Immature natural killer cell (primary cell): ENCODE results near the gene AMIGO2. TPM values are rescaled to one million over a fixed set of nuclear protein-coding genes. Genes with fewer than 3 reads are reported as not detected.
"Not testable (repeated sequence)": the region's sequence is repeated elsewhere in the genome, so short reads cannot be mapped to it uniquely, and the experiment has no call there.

Source experiments
- DNase-seq, 3 donors: peaks; one replicate each; pipeline ENCODE4 v3.0.0; 2022; ENCODE audit warnings: mixed read lengths in 1 of 3
- H3K27ac Mint-ChIP-seq, 6 donors: one replicate each; pipeline ENCODE4 v1.8.0; 2020; ENCODE audit warnings: mixed read lengths in 6 of 6, mild to moderate bottlenecking in 5 of 6, inconsistent platforms in 4 of 6, moderate library complexity in 3 of 6
- H3K27me3 Mint-ChIP-seq, 3 donors: one replicate each; pipeline ENCODE4 v1.8.0; 2020 to 2021; ENCODE audit warnings: low read depth in 3 of 3, mild to moderate bottlenecking in 3 of 3, mixed read lengths in 3 of 3, moderate library complexity in 3 of 3, inconsistent platforms in 1 of 3
- H3K36me3 Mint-ChIP-seq, 3 donors: one replicate each; pipeline ENCODE4 v1.8.0; 2020; ENCODE audit warnings: mixed read lengths in 3 of 3, inconsistent platforms in 2 of 3, mild to moderate bottlenecking in 2 of 3
- H3K4me1 Mint-ChIP-seq, 2 donors: one replicate each; pipeline ENCODE4 v1.8.0; 2020; ENCODE audit warnings: inconsistent platforms in 2 of 2, mild to moderate bottlenecking in 2 of 2, mixed read lengths in 2 of 2, moderate library complexity in 1 of 2
- H3K4me3 Mint-ChIP-seq, 5 donors: one replicate each; pipeline ENCODE4 v1.8.0; 2020; ENCODE audit warnings: mild to moderate bottlenecking in 5 of 5, mixed read lengths in 5 of 5, inconsistent platforms in 3 of 5, moderate library complexity in 3 of 5
- H3K9me3 Mint-ChIP-seq, 6 donors: one replicate each; pipeline ENCODE4 v1.8.0; 2020; ENCODE audit warnings: mild to moderate bottlenecking in 6 of 6, mixed read lengths in 6 of 6, inconsistent platforms in 4 of 6, moderate library complexity in 3 of 6
- polyA plus RNA-seq, 3 donors: library from polyadenylated mRNA; unstranded; fragments of 300-500 nt; fragmentation: Illumina TruSeq; gene quantifications; one replicate each; pipeline ENCODE4 v1.2.3, GENCODE V29; 2021

AMIGO2 gene
- 10 to 100 TPM in 2 of 3 donors, 1 to 10 TPM in 1; 6.5 to 13.3 (median 12.9) TPM for polyA plus RNA-seq

- Mint-ChIP-seq H3K27ac (peak within 1 kb of the TSS; percentile 92 to 99 (median 96)), H3K27me3 (peaks cover 5 to 13% (median 7%) of the 10 kb centered on the region in 3 donors), H3K4me1 (peaks cover 60 to 68% of the 10 kb centered on the region in 2 donors), H3K4me3 (peak within 1 kb of the TSS; percentile 95 to 99 (median 97)), H3K9me3 (no peaks in the 10 kb centered on the region), H3K36me3 (peaks cover 0 to 5% (median 0%) of the 10 kb centered on the region in 3 donors)
- peak; percentile 52 to 63 (median 62) for DNase-seq
Observed at GRCh38 chr12:47079468-47079980, at the start of gene AMIGO2, which contains the start of gene PCED1B. Gene AMIGO2 (minus strand): TSS chr12:47079959. CDS start chr12:47079002, 957 bp downstream. Gene PCED1B (plus strand): TSS chr12:47079621. CDS start chr12:47235064, 155,443 bp downstream.

- no peaks in the 10 kb centered on the region for H3K9me3 Mint-ChIP-seq
- peaks cover 9 to 17% (median 12%) of the 10 kb centered on the region in 3 donors for H3K36me3 Mint-ChIP-seq
- no peaks in the 10 kb centered on the region for H3K27me3 Mint-ChIP-seq
- H3K27ac Mint-ChIP-seq = no peak overlapping the region
- H3K4me3 Mint-ChIP-seq = no peak overlapping the region
- DNase-seq = no peak
- H3K4me1 Mint-ChIP-seq = peaks cover 0 to 8% of the 10 kb centered on the region in 2 donors
Observed at GRCh38 chr12:47126246-47126645, 46.5 kb upstream of the AMIGO2 start.

GRCh38 chr12:47124451-47124850, 44.7 kb upstream of the AMIGO2 start:
- Mint-ChIP-seq H3K9me3 (no peaks in the 10 kb centered on the region), H3K4me3 (no peak overlapping the region), H3K27me3 (no peaks in the 10 kb centered on the region), H3K4me1 (peaks cover 0 to 8% of the 10 kb centered on the region in 2 donors), H3K36me3 (peaks cover 12 to 17% (median 13%) of the 10 kb centered on the region in 3 donors), H3K27ac (peak overlapping the region in 1 of 6 donors; percentile 21)
- DNase-seq = no peak

DNA sequence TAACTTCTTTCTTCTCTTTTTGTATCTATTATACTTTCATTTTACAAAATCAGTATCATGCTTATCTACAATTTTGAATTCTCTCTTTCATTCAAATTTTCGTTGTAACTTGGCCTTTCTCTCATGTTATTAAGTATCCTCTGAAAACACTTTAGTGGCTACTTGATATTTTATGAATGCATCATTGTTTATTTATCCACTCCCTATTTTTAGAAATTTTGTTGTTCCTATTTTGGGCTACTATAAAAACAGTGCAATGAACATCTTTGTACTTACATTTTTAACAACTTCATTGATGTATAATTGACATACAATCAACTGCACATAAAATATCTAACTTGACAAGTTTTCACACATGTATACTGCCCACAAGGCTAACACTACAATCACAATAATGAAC, 44.0 kb upstream of the AMIGO2 start:
- Mint-ChIP-seq H3K36me3 (peaks cover 8 to 16% (median 15%) of the 10 kb centered on the region in 3 donors), H3K27ac (peak overlapping the region in 3 of 6 donors; percentile 0 to 38 (median 34)), H3K27me3 (no peaks in the 10 kb centered on the region), H3K4me1 (peaks cover 0 to 8% of the 10 kb centered on the region in 2 donors), H3K9me3 (no peaks in the 10 kb centered on the region), H3K4me3 (no peak overlapping the region)
- no peak for DNase-seq

GRCh38 chr12:47122602-47123001, 42.8 kb upstream of the AMIGO2 start:
- DNase-seq = no peak
- Mint-ChIP-seq H3K9me3 (peaks cover 0 to 2% (median 0%) of the 10 kb centered on the region in 6 donors), H3K4me3 (no peak overlapping the region), H3K27me3 (no peaks in the 10 kb centered on the region), H3K4me1 (peaks cover 0 to 8% of the 10 kb centered on the region in 2 donors), H3K27ac (no peak overlapping the region), H3K36me3 (peaks cover 4 to 21% (median 13%) of the 10 kb centered on the region in 3 donors)

DNA sequence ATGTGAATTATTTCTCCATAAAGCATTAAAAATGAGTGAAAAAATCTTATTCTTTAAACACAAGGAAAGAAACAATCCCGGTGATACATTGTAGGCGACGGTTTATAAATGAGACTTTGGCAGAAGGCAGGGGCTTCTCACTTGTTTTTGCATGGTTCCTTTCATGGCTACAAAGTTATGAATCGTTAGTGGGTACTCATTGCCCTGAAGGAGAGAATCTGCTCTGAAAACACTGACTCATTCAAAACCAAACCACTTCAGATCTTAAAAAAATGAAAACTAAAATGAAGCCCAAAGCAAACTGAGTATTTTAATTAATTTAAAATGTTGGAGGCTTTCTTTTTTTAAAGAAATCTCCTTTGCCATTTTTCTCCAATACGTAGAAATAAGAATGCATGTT, 41.4 kb upstream of the AMIGO2 start:
- Mint-ChIP-seq H3K4me3 (no peak overlapping the region), H3K27ac (no peak overlapping the region), H3K4me1 (peaks cover 0 to 8% of the 10 kb centered on the region in 2 donors), H3K9me3 (peaks cover 0 to 2% (median 0%) of the 10 kb centered on the region in 6 donors), H3K36me3 (peaks cover 4 to 26% (median 11%) of the 10 kb centered on the region in 3 donors), H3K27me3 (no peaks in the 10 kb centered on the region)
- no peak for DNase-seq

- H3K27ac Mint-ChIP-seq = peak overlapping the region in 1 of 6 donors; percentile 59
- H3K4me3 Mint-ChIP-seq = no peak overlapping the region
- H3K36me3 Mint-ChIP-seq = peaks cover 8 to 30% (median 11%) of the 10 kb centered on the region in 3 donors
- no peak for DNase-seq
- H3K27me3 Mint-ChIP-seq = no peaks in the 10 kb centered on the region
- peaks cover 0 to 2% (median 0%) of the 10 kb centered on the region in 6 donors for H3K9me3 Mint-ChIP-seq
- peaks cover 0 to 8% of the 10 kb centered on the region in 2 donors for H3K4me1 Mint-ChIP-seq
Observed at GRCh38 chr12:47120736-47121135, 41.0 kb upstream of the AMIGO2 start.

DNA sequence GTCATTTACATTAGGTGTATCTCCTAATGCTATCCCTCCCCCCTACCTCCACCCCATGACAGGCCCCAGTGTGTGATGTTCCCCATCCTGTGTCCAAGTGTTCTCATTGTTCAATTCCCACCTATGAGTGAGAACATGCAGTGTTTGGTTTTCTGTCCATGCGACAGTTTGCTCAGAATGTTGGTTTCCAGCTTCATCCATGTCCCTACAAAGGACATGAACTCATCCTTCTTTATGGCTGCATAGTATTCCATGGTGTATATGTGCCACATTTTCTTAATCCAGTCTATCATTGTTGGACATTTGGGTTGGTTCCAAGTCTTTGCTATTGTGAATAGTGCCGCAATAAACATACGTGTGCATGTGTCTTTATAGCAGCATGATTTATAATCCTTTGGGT, 37.5 kb upstream of the AMIGO2 start:
- H3K27me3 Mint-ChIP-seq, DNase-seq, H3K9me3 Mint-ChIP-seq, H3K27ac Mint-ChIP-seq, H3K4me1 Mint-ChIP-seq, H3K4me3 Mint-ChIP-seq: not testable (repeated sequence)
- peaks cover 20 to 50% (median 21%) of the 10 kb centered on the region in 3 donors for H3K36me3 Mint-ChIP-seq

DNA sequence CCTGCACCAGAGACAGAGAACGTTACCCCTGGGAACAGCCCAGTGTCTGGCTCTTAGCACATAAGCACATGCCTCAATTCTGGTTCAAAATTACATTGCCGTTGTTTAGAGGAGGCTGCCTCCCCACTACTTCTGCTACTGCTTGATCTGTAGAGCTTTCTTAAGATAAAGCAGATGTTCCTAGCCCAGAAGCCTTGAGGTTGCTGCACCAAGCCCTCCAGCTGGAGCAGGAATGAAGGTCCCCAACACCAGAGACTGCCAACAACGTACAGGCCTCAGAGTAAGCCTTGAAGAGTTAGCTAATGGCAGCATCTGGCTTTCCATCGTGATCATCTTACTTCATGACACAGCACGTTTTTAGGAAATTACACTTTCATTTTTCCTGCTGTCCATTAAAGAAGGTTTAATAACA, 34.7 kb upstream of the AMIGO2 start:
- Mint-ChIP-seq H3K9me3 (peaks cover 0 to 2% (median 0%) of the 10 kb centered on the region in 6 donors), H3K4me3 (no peak overlapping the region), H3K27me3 (peaks cover 0 to 3% (median 2%) of the 10 kb centered on the region in 3 donors), H3K36me3 (peaks cover 20 to 53% (median 35%) of the 10 kb centered on the region in 3 donors), H3K4me1 (peaks cover 4 to 19% of the 10 kb centered on the region in 2 donors), H3K27ac (no peak overlapping the region)
- DNase-seq = no peak

DNA sequence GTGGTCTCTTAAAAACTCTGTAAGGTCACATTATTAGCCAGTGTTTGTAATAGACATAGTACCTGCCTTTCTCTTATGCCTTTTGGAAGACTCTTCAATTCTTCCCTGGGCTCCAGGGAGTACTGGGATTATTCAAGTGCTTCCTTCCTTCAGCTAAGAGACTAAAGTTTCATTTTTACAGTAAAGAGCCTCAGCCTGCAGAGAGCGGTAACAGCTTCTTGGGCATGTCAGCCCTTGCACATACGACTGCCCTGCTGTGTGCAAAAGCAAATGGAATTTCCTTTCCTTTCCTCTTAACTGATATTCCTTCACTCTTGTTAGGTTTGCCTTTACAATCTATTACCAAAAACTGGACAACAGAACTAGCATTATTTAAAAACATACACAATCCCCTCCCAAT, 32.9 kb upstream of the AMIGO2 start:
- Mint-ChIP-seq H3K36me3 (peaks cover 26 to 56% (median 40%) of the 10 kb centered on the region in 3 donors), H3K4me1 (peaks cover 4 to 19% of the 10 kb centered on the region in 2 donors), H3K27me3 (peaks cover 0 to 3% (median 2%) of the 10 kb centered on the region in 3 donors), H3K9me3 (no peaks in the 10 kb centered on the region), H3K27ac (no peak overlapping the region), H3K4me3 (no peak overlapping the region)
- DNase-seq = no peak

GRCh38 chr12:47111854-47112253, 32.1 kb upstream of the AMIGO2 start:
- H3K9me3 Mint-ChIP-seq = no peaks in the 10 kb centered on the region

GRCh38 chr12:47111392-47111778, 31.6 kb upstream of the AMIGO2 start:
- no peak for DNase-seq
- Mint-ChIP-seq H3K36me3 (peaks cover 31 to 61% (median 41%) of the 10 kb centered on the region in 3 donors), H3K4me1 (peaks cover 4 to 19% of the 10 kb centered on the region in 2 donors), H3K9me3 (no peaks in the 10 kb centered on the region), H3K27me3 (peaks cover 0 to 3% (median 2%) of the 10 kb centered on the region in 3 donors), H3K27ac (peak overlapping the region in 4 of 6 donors; percentile 1 to 61 (median 30)), H3K4me3 (peak overlapping the region in 2 of 5 donors; percentile 23 to 46)

More at GRCh38 chr12:47111854-47112253, 32.1 kb upstream of the AMIGO2 start:
- H3K27me3 Mint-ChIP-seq = peaks cover 0 to 3% (median 2%) of the 10 kb centered on the region in 3 donors
- peak overlapping the region in 1 of 6 donors; percentile 61 for H3K27ac Mint-ChIP-seq
- DNase-seq = no peak
- peaks cover 26 to 58% (median 41%) of the 10 kb centered on the region in 3 donors for H3K36me3 Mint-ChIP-seq
- H3K4me3 Mint-ChIP-seq = no peak overlapping the region
- H3K4me1 Mint-ChIP-seq = peaks cover 4 to 19% of the 10 kb centered on the region in 2 donors

- H3K27me3 Mint-ChIP-seq = peaks cover 0 to 3% (median 2%) of the 10 kb centered on the region in 3 donors
- H3K9me3 Mint-ChIP-seq = no peaks in the 10 kb centered on the region
- peaks cover 28 to 58% (median 42%) of the 10 kb centered on the region in 3 donors for H3K36me3 Mint-ChIP-seq
- peak overlapping the region in 1 of 5 donors; percentile 2 for H3K4me3 Mint-ChIP-seq
- peak overlapping the region in 1 of 6 donors; percentile 61 for H3K27ac Mint-ChIP-seq
- DNase-seq = no peak
- peaks cover 4 to 19% of the 10 kb centered on the region in 2 donors for H3K4me1 Mint-ChIP-seq
Observed at GRCh38 chr12:47110718-47111391, 31.1 kb upstream of the AMIGO2 start.

GRCh38 chr12:47110011-47110541, 30.3 kb upstream of the AMIGO2 start:
- Mint-ChIP-seq H3K27ac (no peak overlapping the region), H3K36me3 (peaks cover 30 to 60% (median 49%) of the 10 kb centered on the region in 3 donors), H3K9me3 (no peaks in the 10 kb centered on the region), H3K4me1 (peaks cover 4 to 19% of the 10 kb centered on the region in 2 donors), H3K4me3 (no peak overlapping the region), H3K27me3 (peaks cover 0 to 3% (median 2%) of the 10 kb centered on the region in 3 donors)
- no peak for DNase-seq
